ENCODE data around the gene MAP4K4.

DNA sequence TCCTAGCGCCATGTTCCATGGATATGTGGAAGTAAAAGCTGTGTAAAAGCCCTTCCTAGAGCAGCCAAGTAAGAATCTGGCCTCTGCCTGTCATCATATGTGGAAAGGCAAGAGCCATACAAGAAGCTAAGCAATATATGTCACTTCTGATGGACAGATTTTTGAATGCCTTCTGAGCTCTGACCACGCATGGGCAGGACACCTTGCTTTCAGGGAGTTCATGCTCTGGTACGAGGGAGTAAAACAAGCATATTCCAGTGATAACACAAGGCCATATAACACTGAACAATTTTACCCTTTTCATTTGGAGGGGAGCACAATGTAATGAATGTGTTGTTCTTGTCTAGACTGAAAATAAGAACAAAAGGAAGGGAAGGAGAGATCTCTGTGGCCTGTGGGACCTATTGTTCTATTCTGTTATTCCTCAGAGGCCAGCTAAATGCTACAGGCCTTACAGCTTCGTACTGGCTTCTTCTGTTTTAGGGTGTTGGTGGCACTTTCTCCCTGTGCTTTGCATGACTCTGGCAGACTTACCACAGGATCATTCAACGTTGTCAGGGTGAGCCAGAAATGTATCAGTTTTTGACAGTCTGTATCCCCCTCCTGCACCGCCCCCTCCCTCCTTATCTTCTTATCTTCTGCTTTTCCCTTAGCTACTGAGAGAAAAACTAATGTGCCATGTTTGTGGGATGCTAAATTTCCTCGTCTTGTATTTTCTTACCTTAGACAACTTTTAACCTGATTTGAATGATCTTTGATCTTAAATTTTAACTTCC lies 99.5 kb downstream of the MAP4K4 start:
- TF ChIP-seq, protein P1, sequence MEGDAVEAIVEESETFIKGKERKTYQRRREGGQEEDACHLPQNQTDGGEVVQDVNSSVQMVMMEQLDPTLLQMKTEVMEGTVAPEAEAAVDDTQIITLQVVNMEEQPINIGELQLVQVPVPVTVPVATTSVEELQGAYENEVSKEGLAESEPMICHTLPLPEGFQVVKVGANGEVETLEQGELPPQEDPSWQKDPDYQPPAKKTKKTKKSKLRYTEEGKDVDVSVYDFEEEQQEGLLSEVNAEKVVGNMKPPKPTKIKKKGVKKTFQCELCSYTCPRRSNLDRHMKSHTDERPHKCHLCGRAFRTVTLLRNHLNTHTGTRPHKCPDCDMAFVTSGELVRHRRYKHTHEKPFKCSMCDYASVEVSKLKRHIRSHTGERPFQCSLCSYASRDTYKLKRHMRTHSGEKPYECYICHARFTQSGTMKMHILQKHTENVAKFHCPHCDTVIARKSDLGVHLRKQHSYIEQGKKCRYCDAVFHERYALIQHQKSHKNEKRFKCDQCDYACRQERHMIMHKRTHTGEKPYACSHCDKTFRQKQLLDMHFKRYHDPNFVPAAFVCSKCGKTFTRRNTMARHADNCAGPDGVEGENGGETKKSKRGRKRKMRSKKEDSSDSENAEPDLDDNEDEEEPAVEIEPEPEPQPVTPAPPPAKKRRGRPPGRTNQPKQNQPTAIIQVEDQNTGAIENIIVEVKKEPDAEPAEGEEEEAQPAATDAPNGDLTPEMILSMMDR (conservative IDR thresholded peaks at IDR 0.05) = no peak
- no peak for TF ChIP-seq ZFX (IDR thresholded peaks at IDR 0.05)

All from C4-2B (cell line).